GM12865 (cell line): Measurements from ENCODE around the gene TMEM14A.

Experiments
- DNase-seq: peaks from one replicate; pipeline ENCODE4 v3.0.0; 2010; ENCODE audit warnings: low read depth
- H3K4me3 ChIP-seq: 2 replicates; pipeline ENCODE4 v1.5.1; 2011; ENCODE audit warnings: mild to moderate bottlenecking, low read depth, low read length, control low read depth
- CTCF ChIP-seq: IDR thresholded peaks from 2 replicates; pipeline ENCODE4 v1.5.1; 2011; ENCODE audit warnings: low read length, control low read depth, low read depth, inconsistent platforms; ENCODE audit not compliant: insufficient read depth; ENCODE audit errors: missing control alignments

The TMEM14A gene

GRCh38 chr6:52643158-52643557 is 27.8 kb upstream of the TMEM14A start:
- DNase-seq: no peak
- H3K4me3 ChIP-seq: no peak overlapping the region
- TF ChIP-seq CTCF: no peak

DNA sequence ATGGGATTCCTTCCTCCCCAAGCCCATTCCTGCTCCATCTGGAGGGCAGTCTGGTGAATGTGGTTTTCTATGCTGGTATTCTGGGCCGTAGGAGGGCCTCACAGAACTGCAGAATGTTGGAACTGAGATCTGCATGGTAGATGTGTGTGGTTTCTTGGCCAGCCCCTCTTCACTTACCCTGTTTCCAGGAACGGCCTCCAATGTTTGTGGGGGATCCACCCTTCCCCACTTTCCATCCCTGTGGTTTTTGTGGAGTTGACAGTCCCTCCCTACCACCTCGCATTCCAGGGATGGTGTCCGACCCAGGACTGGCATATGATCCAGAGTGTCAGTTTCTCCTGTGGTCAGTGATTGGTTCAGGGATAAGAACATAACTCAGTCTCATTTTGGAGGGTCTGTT is 26.7 kb upstream of the TMEM14A start:
- H3K4me3 ChIP-seq: no peak overlapping the region
- no peak for TF ChIP-seq CTCF
- no peak for DNase-seq

GRCh38 chr6:52645976-52646375 is 24.9 kb upstream of the TMEM14A start:
- TF ChIP-seq CTCF: no peak
- no peak for DNase-seq
- H3K4me3 ChIP-seq: no peak overlapping the region

DNA sequence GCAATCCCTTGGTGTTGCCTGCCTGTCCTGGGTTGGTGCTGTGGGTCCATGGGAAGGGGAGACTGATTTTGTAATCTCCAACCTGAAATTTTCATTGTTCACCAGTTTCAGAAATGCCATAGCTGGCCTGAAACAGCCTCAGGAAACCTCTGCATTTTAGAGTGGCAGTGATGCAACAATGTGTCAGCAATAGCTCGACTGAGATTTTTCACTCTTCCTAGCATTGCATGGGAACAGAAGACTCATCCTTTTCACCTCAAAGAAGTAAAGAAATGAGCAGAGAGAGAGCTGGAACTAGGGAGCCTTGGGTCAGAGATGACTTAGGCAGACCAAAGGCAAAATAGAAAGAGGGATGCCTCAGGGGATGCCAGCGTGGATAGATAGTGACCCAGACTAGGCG is 23.7 kb upstream of the TMEM14A start:
- DNase-seq: no peak
- TF ChIP-seq CTCF: no peak
- H3K4me3 ChIP-seq: no peak overlapping the region

DNA sequence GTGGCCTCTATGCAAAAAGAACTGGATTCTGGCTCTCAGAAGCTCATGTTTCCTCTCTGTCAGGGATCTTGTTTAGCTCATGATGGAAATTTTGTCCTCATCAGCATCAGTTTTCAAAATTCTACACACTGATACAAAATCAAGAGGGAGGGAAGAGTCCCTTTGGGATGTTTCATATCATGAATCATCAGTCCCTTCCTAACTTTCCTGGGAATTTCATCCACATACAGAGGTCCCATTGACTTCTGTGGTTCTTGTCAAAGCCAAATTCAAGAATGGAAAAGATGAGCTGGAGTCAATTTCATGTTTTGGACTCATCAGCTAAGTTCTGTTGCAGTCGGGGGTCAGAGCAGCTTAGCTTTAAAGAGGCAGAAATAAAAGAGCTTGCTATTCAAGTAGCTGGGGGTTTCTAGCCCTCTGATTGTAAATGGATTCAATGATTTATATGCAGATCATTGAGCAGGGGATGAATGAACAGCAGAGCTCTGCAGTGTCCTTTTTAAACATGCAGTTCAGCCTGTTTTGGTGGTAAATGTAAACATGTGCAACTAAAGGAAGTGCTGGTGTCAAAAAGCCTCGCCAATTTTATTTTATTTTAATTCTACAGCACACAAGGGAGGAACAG is 21.3 kb upstream of the TMEM14A start:
- no peak for TF ChIP-seq CTCF
- no peak for DNase-seq
- no peak overlapping the region for H3K4me3 ChIP-seq

DNA sequence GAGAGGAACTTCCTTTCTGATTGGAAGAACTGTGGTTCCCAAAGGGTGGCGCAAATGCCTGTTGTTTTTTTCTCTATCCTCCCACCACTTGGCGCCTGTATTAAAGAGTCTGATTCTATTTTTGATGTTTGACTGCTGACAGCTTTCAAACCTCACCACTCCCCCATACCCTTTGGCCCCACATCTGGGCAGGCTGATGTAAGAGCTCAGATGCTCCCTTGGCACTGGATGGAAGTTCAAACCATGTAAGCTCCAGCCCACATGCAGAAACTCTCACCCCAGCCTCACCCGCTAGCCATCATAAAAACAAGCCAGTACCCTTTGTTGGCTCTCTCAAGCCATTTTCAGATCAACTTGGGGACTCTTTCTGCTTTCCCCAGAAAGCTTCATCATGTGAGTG is 20.0 kb upstream of the TMEM14A start:
- no peak overlapping the region for H3K4me3 ChIP-seq
- no peak for TF ChIP-seq CTCF
- DNase-seq: no peak

- TF ChIP-seq CTCF: no peak
- no peak overlapping the region for H3K4me3 ChIP-seq
- no peak for DNase-seq
These were observed 17.8 kb upstream of the TMEM14A start for GRCh38 chr6:52653151-52653550.
